ENCODE results near the gene CUBN.

The CUBN gene

DNA sequence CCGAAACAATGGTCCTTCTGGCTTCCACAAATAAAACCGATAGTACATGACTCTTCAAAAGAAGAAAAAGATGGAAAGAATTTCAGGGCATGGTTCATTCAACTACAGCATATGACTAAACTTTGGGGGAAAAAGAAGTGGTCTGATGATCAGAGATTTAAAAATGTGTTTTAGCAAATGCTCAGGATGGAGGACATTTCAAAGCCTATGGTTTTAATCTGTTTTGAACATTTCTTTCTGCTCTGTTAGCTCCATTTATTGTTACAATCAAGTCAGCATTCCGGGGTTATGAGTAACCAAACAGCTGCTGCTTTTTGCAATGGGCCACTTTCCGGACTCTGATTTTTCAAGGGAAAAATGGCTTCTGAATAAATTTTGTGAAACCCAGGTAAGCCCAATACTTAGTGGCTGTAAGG, 142.4 kb downstream of the CUBN start:
- no peak overlapping the region; the same call in 1 of the 2 replicates for H3K4me3 ChIP-seq (ENCODE audit: low read depth, low read length)
- TF ChIP-seq, protein P1, sequence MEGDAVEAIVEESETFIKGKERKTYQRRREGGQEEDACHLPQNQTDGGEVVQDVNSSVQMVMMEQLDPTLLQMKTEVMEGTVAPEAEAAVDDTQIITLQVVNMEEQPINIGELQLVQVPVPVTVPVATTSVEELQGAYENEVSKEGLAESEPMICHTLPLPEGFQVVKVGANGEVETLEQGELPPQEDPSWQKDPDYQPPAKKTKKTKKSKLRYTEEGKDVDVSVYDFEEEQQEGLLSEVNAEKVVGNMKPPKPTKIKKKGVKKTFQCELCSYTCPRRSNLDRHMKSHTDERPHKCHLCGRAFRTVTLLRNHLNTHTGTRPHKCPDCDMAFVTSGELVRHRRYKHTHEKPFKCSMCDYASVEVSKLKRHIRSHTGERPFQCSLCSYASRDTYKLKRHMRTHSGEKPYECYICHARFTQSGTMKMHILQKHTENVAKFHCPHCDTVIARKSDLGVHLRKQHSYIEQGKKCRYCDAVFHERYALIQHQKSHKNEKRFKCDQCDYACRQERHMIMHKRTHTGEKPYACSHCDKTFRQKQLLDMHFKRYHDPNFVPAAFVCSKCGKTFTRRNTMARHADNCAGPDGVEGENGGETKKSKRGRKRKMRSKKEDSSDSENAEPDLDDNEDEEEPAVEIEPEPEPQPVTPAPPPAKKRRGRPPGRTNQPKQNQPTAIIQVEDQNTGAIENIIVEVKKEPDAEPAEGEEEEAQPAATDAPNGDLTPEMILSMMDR (IDR thresholded peaks at IDR 0.05; ENCODE audit: low read depth, low read length) = no peak

DNA sequence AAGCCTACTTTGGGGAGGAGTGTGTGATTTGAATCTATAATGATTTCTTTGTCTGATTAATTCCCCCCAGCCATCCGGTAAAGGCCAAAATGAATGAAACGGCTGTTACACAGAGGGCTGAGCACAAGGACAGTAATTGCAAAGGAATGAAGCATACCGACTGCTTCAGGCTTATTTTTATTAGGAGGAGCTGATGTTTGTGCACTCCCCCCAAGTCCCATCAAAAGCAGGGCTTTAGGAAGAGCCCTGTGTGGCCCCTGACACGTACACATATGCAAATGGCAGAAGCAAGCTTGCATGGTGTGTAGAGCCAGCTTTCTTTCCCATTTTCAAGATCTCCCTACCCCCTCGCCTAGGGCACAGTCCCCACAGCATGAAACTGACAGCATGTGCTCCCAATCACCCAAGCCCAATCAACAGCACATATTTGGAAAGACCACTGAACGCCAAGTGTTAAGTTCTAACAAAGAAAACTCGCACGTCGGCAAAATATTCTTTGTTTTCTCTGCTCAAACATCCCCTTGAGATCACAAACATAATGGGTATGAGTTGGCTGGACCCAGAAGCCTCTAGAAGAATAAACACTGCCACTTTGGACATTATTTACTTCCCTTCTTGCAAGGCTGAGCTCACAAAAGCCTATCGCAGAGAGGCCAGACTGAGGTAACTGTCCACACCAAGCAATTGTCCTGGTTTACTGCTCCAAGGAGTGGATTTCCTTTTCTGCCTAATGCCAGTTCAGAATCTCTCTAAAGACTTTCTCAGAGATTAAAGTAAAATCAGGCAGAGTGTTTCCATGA, 143.0 kb downstream of the CUBN start:
- TF ChIP-seq, protein P1 (IDR thresholded peaks at IDR 0.05; ENCODE audit: low read depth, low read length) = no peak

DNA sequence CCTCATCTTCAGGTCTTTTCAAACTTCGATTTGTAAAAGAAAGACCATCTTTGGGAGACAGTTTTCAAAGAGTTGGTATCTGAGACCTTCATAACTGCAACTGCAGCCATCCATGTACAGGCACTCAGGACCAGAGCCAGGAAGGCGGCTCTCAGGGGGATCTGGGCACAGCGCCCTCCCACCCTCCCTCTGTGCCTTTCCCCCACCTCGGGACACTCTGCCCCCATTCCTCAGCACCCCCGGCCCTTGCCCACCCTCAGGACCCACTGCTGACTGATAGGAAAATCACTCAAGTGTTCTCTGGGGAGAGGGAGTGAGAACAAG, 143.6 kb downstream of the CUBN start:
- no peak overlapping the region for H3K4me3 ChIP-seq (ENCODE audit: low read depth, low read length)
- TF ChIP-seq, protein P1 (IDR thresholded peaks at IDR 0.05; ENCODE audit: low read depth, low read length) = no peak

More for the DNA sequence above, 143.0 kb downstream of the CUBN start:
- H3K4me3 ChIP-seq (ENCODE audit: low read depth, low read length) = peak overlapping the region; percentile 1; the same call in 1 of the 2 replicates

DNA sequence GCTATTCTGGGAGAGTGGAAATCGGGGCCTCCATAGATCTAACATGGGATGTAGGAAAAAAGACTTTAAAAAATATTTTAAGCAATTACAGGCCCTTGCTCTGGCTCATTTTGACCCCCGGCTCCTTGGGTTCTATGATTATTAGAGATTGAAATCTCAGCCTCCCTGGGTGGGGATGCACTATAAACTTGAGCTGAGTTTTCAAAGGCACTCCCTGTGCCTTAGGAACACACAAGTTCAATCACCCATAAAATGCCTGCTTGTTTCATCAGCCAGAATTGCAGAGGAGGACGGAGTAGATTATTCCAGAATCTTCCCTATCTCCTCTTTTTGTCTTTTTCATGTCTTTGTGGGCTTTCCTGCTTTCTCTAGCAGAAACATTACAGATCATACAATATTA, 145.4 kb downstream of the CUBN start:
- TF ChIP-seq, protein P1 (IDR thresholded peaks at IDR 0.05; ENCODE audit: low read depth, low read length) = no peak

DNA sequence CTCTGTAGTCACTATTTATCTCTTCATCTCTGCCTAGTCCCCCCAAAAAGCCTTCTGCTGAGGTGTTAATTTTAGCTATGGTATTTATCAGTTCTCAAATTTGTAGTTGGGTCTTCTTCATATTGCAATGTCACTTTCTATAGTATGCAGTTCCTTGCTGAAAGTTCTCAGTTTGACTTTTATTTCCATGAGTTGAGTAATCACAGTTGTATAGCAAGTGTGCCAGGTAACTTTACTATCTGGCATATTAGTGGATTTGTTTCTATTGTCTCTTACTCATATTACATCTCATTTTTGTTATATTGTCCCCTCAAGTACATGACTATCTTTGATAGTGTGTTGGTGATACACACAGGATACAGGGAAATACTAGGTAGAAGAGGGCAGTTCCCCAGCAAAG, 152.8 kb downstream of the CUBN start:
- TF ChIP-seq, protein P1 (IDR thresholded peaks at IDR 0.05; ENCODE audit: low read depth, low read length) = no peak
- no peak overlapping the region for H3K4me3 ChIP-seq (ENCODE audit: low read depth, low read length)

More for the DNA sequence above, 145.4 kb downstream of the CUBN start:
- H3K4me3 ChIP-seq (ENCODE audit: low read depth, low read length) = no peak overlapping the region

DNA sequence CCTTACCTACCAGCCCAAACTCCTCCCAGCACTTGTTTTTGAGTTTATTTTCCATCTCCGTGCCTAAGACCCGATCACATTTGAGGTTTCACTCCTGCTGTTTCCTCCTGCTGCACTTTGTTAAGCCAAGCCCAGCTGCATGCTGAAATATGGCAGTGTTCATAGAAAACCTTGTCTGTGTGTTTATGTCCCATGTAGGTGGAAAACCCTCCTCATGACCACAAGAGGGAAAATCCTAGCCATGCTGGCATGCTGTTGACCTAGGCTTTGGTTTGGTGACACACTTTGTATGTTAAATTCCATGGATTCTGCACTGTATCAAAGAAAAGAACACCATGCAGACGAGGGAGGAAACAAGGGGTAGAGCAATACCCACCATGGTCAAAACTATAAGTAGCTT, 154.4 kb downstream of the CUBN start:
- TF ChIP-seq, protein P1 (IDR thresholded peaks at IDR 0.05; ENCODE audit: low read depth, low read length) = no peak
- H3K4me3 ChIP-seq (ENCODE audit: low read depth, low read length) = no peak overlapping the region

DNA sequence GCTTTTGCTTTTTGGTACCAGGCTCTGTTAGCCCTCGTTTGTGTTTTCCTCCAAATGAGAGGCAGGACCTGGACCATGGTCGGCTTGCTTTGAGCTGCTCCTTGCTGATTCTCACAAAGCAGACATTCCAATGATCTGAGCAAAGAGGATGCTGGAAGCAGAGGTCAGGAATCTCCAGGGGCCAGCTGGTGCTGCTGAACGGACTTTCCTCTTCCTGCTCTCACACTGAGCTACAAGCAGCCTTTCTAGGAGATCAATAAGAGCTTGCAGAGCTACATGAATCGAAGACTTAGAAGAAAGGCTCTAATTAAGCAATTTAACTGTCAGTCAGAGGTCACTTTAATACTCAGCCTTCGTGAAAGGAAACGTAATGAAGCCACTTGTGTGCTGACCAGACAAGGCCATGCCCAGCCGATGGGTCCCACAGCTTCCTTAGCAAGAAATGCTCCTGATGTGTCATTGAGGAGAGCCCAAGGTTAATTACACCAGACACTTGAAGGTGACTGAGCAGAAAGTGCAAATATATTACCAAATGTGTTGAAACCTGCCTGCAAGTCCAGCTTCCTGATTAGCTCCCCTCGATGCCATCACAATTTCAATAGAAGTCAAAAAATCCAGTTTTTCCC, 161.1 kb downstream of the CUBN start:
- TF ChIP-seq, protein P1 (IDR thresholded peaks at IDR 0.05; ENCODE audit: low read depth, low read length) = no peak
- H3K4me3 ChIP-seq (ENCODE audit: low read depth, low read length) = peak overlapping the region; percentile 43
